GDM1 (cell line): ENCODE data around the gene TAP2.

Experiments
- DNase-seq: peaks from one replicate; lab custom pipeline; 2025; lab: John Stamatoyannopoulos, UW

TAP2 gene

GRCh38 chr6:32854376-32855178 is 16.0 kb upstream of the TAP2 start:
- peak; percentile 33 for DNase-seq

GRCh38 chr6:32853541-32854375 is 15.2 kb upstream of the TAP2 start, which contains the start of the genes PSMB9 and TAP1:
TSS of gene PSMB9 (plus strand) at chr6:32854192. CDS start at chr6:32854230, 38 bp downstream.
TSS of gene TAP1 (minus strand) at chr6:32853704. CDS start at chr6:32853636, 68 bp downstream.
- DNase-seq, result peak; percentile 91

- peak; percentile 40 for DNase-seq
These were observed 14.5 kb upstream of the TAP2 start for GRCh38 chr6:32852844-32853540.

- no peak for DNase-seq
These were observed 13.7 kb upstream of the TAP2 start for GRCh38 chr6:32852018-32852843.

- no peak for DNase-seq
These were observed 12.5 kb upstream of the TAP2 start for GRCh38 chr6:32851025-32851424.

GRCh38 chr6:32849126-32849525 is 10.6 kb upstream of the TAP2 start:
- DNase-seq, result no peak

- no peak for DNase-seq
These were observed 9.3 kb upstream of the TAP2 start for GRCh38 chr6:32847795-32848194.

GRCh38 chr6:32847004-32847403 is 8.5 kb upstream of the TAP2 start:
- DNase-seq, result no peak

- peak; percentile 14 for DNase-seq
These were observed 6.9 kb upstream of the TAP2 start for GRCh38 chr6:32845384-32845884.

GRCh38 chr6:32844839-32845383 is 6.4 kb upstream of the TAP2 start:
- no peak for DNase-seq

- DNase-seq, result peak; percentile 87
These were observed 5.7 kb upstream of the TAP2 start, which contains the start of gene PSMB8 for GRCh38 chr6:32843979-32844838. TSS of gene PSMB8 (minus strand) at chr6:32844047. CDS start at chr6:32843996, 51 bp downstream.

- no peak for DNase-seq
These were observed 4.9 kb upstream of the TAP2 start for GRCh38 chr6:32843331-32843978.

GRCh38 chr6:32842690-32843089 is 4.2 kb upstream of the TAP2 start:
- DNase-seq, result no peak

GRCh38 chr6:32842021-32842650 is 3.6 kb upstream of the TAP2 start:
- DNase-seq, result no peak

GRCh38 chr6:32840604-32841246 is 2.2 kb upstream of the TAP2 start:
- no peak for DNase-seq

- no peak for DNase-seq
These were observed 817 bp upstream of the TAP2 start for GRCh38 chr6:32839356-32839755.

- DNase-seq, result no peak
These were observed 857 bp downstream of the TAP2 start for GRCh38 chr6:32837651-32838113.

- no peak for DNase-seq
These were observed 1.7 kb downstream of the TAP2 start for GRCh38 chr6:32836873-32837272.
